Progenitor cell of endocrine pancreas (in vitro differentiated cells): Measurements from ENCODE around the gene MRGPRF. TPM values are rescaled to one million over a fixed set of nuclear protein-coding genes. Genes with fewer than 3 reads are reported as not detected.
A peak's percentile ranks its signal among the peaks of the same experiment; 100 is the strongest.

Experiments
- DNase-seq: peaks from one replicate; pipeline ENCODE4 v3.0.0; 2021; ENCODE audit warnings: low spot score; ENCODE audit not compliant: unreplicated experiment
- H3K27ac Mint-ChIP-seq: 2 replicates; pipeline ENCODE4 v1.8.0; 2021; ENCODE audit warnings: mild to moderate bottlenecking, moderate library complexity, mixed read lengths
- H3K27me3 Mint-ChIP-seq: 2 replicates; pipeline ENCODE4 v1.8.0; 2021; ENCODE audit warnings: mixed read lengths
- H3K36me3 Mint-ChIP-seq: 2 replicates; pipeline ENCODE4 v1.8.0; 2022; ENCODE audit warnings: mixed read lengths; ENCODE audit not compliant: insufficient read depth
- H3K4me1 Mint-ChIP-seq: 2 replicates; pipeline ENCODE4 v1.8.0; 2021; ENCODE audit warnings: low read depth, mixed read lengths
- H3K4me3 Mint-ChIP-seq: 2 replicates; pipeline ENCODE4 v1.8.0; 2021; ENCODE audit warnings: low read depth, mild to moderate bottlenecking, moderate library complexity, mixed read lengths
- H3K9me3 Mint-ChIP-seq: 2 replicates; pipeline ENCODE4 v1.8.0; 2021; ENCODE audit warnings: low read depth, mixed read lengths
- CTCF ChIP-seq: fragments of 200-600 bp; sonication (generic); IDR thresholded peaks from one replicate; pipeline ENCODE4 v1.5.0; 2021; ENCODE audit warnings: antibody characterized with exemption, mild to moderate bottlenecking; ENCODE audit not compliant: unreplicated experiment
- total RNA-seq: library from RNA; stranded (reverse); gene quantifications from 2 replicates; pipeline ENCODE4 v1.2.1, GENCODE V29; 2021

MRGPRF gene
- total RNA-seq, 1 donor from 2014 or later = 0.41 TPM

GRCh38 chr11:68994894-68995285 is 18.2 kb downstream of the MRGPRF start:
- Mint-ChIP-seq H3K27ac (no peak overlapping the region), H3K4me1 (no peaks in the 10 kb centered on the region), H3K4me3 (no peak overlapping the region), H3K9me3 (no peaks in the 10 kb centered on the region), H3K36me3 (no peaks in the 10 kb centered on the region), H3K27me3 (peaks cover 25% of the 10 kb centered on the region)
- no peak for TF ChIP-seq CTCF
- no peak for DNase-seq

- Mint-ChIP-seq H3K27me3 (peaks cover 27% of the 10 kb centered on the region), H3K9me3 (no peaks in the 10 kb centered on the region), H3K4me1 (no peaks in the 10 kb centered on the region), H3K27ac (no peak overlapping the region), H3K4me3 (no peak overlapping the region), H3K36me3 (no peaks in the 10 kb centered on the region)
- no peak for TF ChIP-seq CTCF
- no peak for DNase-seq
Measured at GRCh38 chr11:68994161-68994893, 18.7 kb downstream of the MRGPRF start.

GRCh38 chr11:68993546-68993945 is 19.5 kb downstream of the MRGPRF start:
- Mint-ChIP-seq H3K27me3 (peaks cover 25% of the 10 kb centered on the region), H3K9me3 (no peaks in the 10 kb centered on the region), H3K4me1 (no peaks in the 10 kb centered on the region), H3K36me3 (no peaks in the 10 kb centered on the region), H3K27ac (no peak overlapping the region), H3K4me3 (no peak overlapping the region)
- no peak for DNase-seq
- TF ChIP-seq CTCF = no peak

- no peaks in the 10 kb centered on the region for H3K36me3 Mint-ChIP-seq
- H3K27ac Mint-ChIP-seq = no peak overlapping the region
- H3K9me3 Mint-ChIP-seq = no peaks in the 10 kb centered on the region
- H3K27me3 Mint-ChIP-seq = peaks cover 22% of the 10 kb centered on the region
- DNase-seq = no peak
- H3K4me3 Mint-ChIP-seq = no peak overlapping the region
- no peaks in the 10 kb centered on the region for H3K4me1 Mint-ChIP-seq
- no peak for TF ChIP-seq CTCF
Measured at GRCh38 chr11:68992743-68993255, 20.2 kb downstream of the MRGPRF start.

- Mint-ChIP-seq H3K27ac (no peak overlapping the region), H3K9me3 (peaks cover 13% of the 10 kb centered on the region), H3K36me3 (no peaks in the 10 kb centered on the region), H3K4me1 (no peaks in the 10 kb centered on the region), H3K27me3 (peaks cover 29% of the 10 kb centered on the region), H3K4me3 (no peak overlapping the region)
- no peak for TF ChIP-seq CTCF
- peak; percentile 5 for DNase-seq
Measured at GRCh38 chr11:68990995-68991780, 21.9 kb downstream of the MRGPRF start.
